Transverse colon (tissue), 4 donors: Measurements from ENCODE around the gene PPP1R14D. TPM values are rescaled to one million over a fixed set of nuclear protein-coding genes. Genes with fewer than 3 reads are reported as not detected.

Experiments
- DNase-seq: peaks from one replicate; pipeline ENCODE4 v3.0.0-alpha.2; 2019
- H3K27ac ChIP-seq, 4 donors: fragments of 200-600 bp; sonication (generic); 2 replicates each; pipeline ENCODE4 v1.5.1; 2016 to 2018; ENCODE audit warnings: inconsistent platforms in 4 of 4
- H3K27me3 ChIP-seq: fragments of 200-600 bp; sonication (generic); 2 replicates; pipeline ENCODE4 v1.5.1; 2017; ENCODE audit warnings: inconsistent platforms
- H3K36me3 ChIP-seq, 4 donors: fragments of 200-600 bp; sonication (generic); 2 replicates each; pipeline ENCODE4 v1.5.1; 2017 to 2019; ENCODE audit warnings: inconsistent platforms in 4 of 4
- H3K4me1 ChIP-seq, 4 donors: fragments of 200-600 bp; sonication (generic); 2 replicates each; pipeline ENCODE4 v1.5.1; 2017 to 2020; ENCODE audit warnings: inconsistent platforms in 4 of 4
- H3K4me3 ChIP-seq, 4 donors: fragments of 200-600 bp; sonication (generic); 1 replicate in 1 of 4; 2 replicates in 3 of 4; pipeline versions ENCODE4 v1.5.1 to v1.6.1; 2017 to 2019; ENCODE audit warnings: inconsistent platforms in 4 of 4
- H3K9me3 ChIP-seq, 2 donors: fragments of 200-600 bp; sonication (generic); 2 replicates each; pipeline ENCODE4 v1.5.1; 2017 to 2019; ENCODE audit warnings: inconsistent platforms in 2 of 2
- CTCF ChIP-seq, 5 experiments: fragments of 200-600 bp in 3 of 5; fragments of 450-650 bp in 2 of 5; sonication (generic) in 3 of 5; IDR thresholded peaks; 1 replicate in 2 of 5; 2 replicates in 3 of 5; pipeline ENCODE4 v1.5.1; 2016 to 2017; ENCODE audit warnings: antibody characterized with exemption in 5 of 5, inconsistent platforms in 3 of 5, mild to moderate bottlenecking in 2 of 5, moderate library complexity in 1 of 5
- EP300 ChIP-seq: sonication (generic); formaldehyde crosslinking; IDR thresholded peaks from one replicate; pipeline ENCODE4 v1.6.1; 2017; ENCODE audit warnings: antibody characterized with exemption, low read depth
- POLR2A ChIP-seq: fragments of 450-650 bp; IDR thresholded peaks from one replicate; pipeline ENCODE4 v1.6.1; 2016; ENCODE audit warnings: antibody characterized with exemption, mild to moderate bottlenecking, moderate library complexity
- POLR2AphosphoS5 ChIP-seq, 3 donors: sonication (generic); formaldehyde crosslinking; IDR thresholded peaks; one replicate each; pipeline ENCODE4 v1.6.1; 2016; ENCODE audit warnings: antibody characterized with exemption in 3 of 3
- WGBS, 2 donors: methylation state at CpG; one replicate each; pipeline ENCODE4 v1.1.5; 2018; ENCODE audit warnings: low coverage in 1 of 2; 5-methylcytosine and 5-hydroxymethylcytosine counted together
- in situ Hi-C, 4 donors: fragments of 200-750 bp; cut with MboI; loops; one replicate each; pipeline versions ENCODE4 v1.15.0 to v1.15.1; 2017; ENCODE audit warnings: low sequenced_read_pairs in 3 of 4, low pct_ligation_motif_present in 1 of 4, low pct_unique_long_range_greater_than_20kb in 1 of 4
- intact Hi-C: fragments of 100-400 bp; cut with DNase I; formaldehyde crosslinking; loops from one replicate; pipeline ENCODE4 v1.15.1; 2023; ENCODE audit warnings: low total_unique reads
- total RNA-seq, 4 donors: library from RNA; depleted of rRNA; stranded (reverse); fragments of >200 nt; gene quantifications; one replicate each; pipeline ENCODE4 v1.1.0, GENCODE V29; 2016

Gene PPP1R14D
- total RNA-seq, 4 donors from 2014 or later = 19.5 to 256 (median 144) TPM

GRCh38 chr15:40787344-40787841, 41.1 kb downstream of the PPP1R14D start:
- DNase-seq = peak; percentile 85
- TF ChIP-seq POLR2A = no peak
- peak in 2 of 3 donors; percentile 34 to 60 for TF ChIP-seq POLR2AphosphoS5 (IDR thresholded peaks at IDR 0.05)
- TF ChIP-seq CTCF (IDR thresholded peaks at IDR 0.05) = no peak
- peak; percentile 20 for TF ChIP-seq EP300
- Histone ChIP-seq H3K27ac (peak overlapping the region; percentile 72 to 83 (median 79)), H3K36me3 (no peaks in the 10 kb centered on the region), H3K4me1 (peaks cover 4 to 71% (median 40%) of the 10 kb centered on the region in 4 donors), H3K9me3 (no peaks in the 10 kb centered on the region), H3K4me3 (no peak overlapping the region), H3K27me3 (no peaks in the 10 kb centered on the region)
- WGBS, 2 donors = 30% methylated on average over 4 of the region's 4 CpGs; no CpG with 5 or more reads in 1 of the 2 donors
- intact Hi-C loops (no loop called here), in situ Hi-C loops (no loop called here)

- TF ChIP-seq POLR2A = no peak
- TF ChIP-seq CTCF (IDR thresholded peaks at IDR 0.05) = no peak
- TF ChIP-seq EP300 = no peak
- no peak for TF ChIP-seq POLR2AphosphoS5 (IDR thresholded peaks at IDR 0.05)
- H3K36me3 ChIP-seq = no peaks in the 10 kb centered on the region
- H3K27ac ChIP-seq = peak overlapping the region; percentile 72 to 83 (median 79)
- H3K27me3 ChIP-seq = no peaks in the 10 kb centered on the region
- intact Hi-C loops = no loop called here
- in situ Hi-C loops = no loop called here
- no peak for DNase-seq
- no peak overlapping the region for H3K4me3 ChIP-seq
- H3K9me3 ChIP-seq = no peaks in the 10 kb centered on the region
- peaks cover 4 to 59% (median 40%) of the 10 kb centered on the region in 4 donors for H3K4me1 ChIP-seq
- 49 to 73% methylated on average over 1 to 2 of the region's 2 CpGs for WGBS, 2 donors
Measured at GRCh38 chr15:40785814-40786213, 42.7 kb downstream of the PPP1R14D start.

- no peak for DNase-seq
- Histone ChIP-seq H3K36me3 (no peaks in the 10 kb centered on the region), H3K27me3 (no peaks in the 10 kb centered on the region), H3K4me3 (no peak overlapping the region), H3K27ac (peak overlapping the region in 3 of 4 donors; percentile 72 to 83 (median 77)), H3K9me3 (no peaks in the 10 kb centered on the region), H3K4me1 (peaks cover 4 to 52% (median 38%) of the 10 kb centered on the region in 4 donors)
- TF ChIP-seq CTCF (IDR thresholded peaks at IDR 0.05) (peak in 1 of 5 experiments; percentile 8), POLR2A (no peak), POLR2AphosphoS5 (IDR thresholded peaks at IDR 0.05) (no peak), EP300 (no peak)
- intact Hi-C loops (no loop called here), in situ Hi-C loops (no loop called here)
- WGBS, 2 donors = 59 to 74% methylated on average over 3 of the region's 3 CpGs
Measured at GRCh38 chr15:40785164-40785563, 43.3 kb downstream of the PPP1R14D start.

- Histone ChIP-seq H3K9me3 (no peaks in the 10 kb centered on the region), H3K4me3 (no peak overlapping the region), H3K36me3 (peaks cover 0 to 16% (median 2%) of the 10 kb centered on the region in 4 donors), H3K27ac (no peak overlapping the region), H3K4me1 (peaks cover 4 to 33% (median 19%) of the 10 kb centered on the region in 4 donors), H3K27me3 (no peaks in the 10 kb centered on the region)
- 43 to 75% methylated on average over 1 to 8 of the region's 8 CpGs for WGBS, 2 donors
- peak; percentile 86 for DNase-seq
- in situ Hi-C loops = no loop called here
- TF ChIP-seq POLR2A (no peak), CTCF (IDR thresholded peaks at IDR 0.05) (peak; percentile 55 to 87 (median 76))
- intact Hi-C loops = no loop called here
Measured at GRCh38 chr15:40782609-40783227, 45.8 kb downstream of the PPP1R14D start.
